HG02642 (cell line): ENCODE data around the gene AUP1.
"Not testable (repeated sequence)": the region's sequence is repeated elsewhere in the genome, so short reads cannot be mapped to it uniquely, and the experiment has no call there.

Experiments used
- ATAC-seq: cut with Tn5 transposase; IDR thresholded peaks from one replicate; pipeline ENCODE4 v1.9.1; 2021; ENCODE audit warnings: mild to moderate bottlenecking; ENCODE audit not compliant: unreplicated experiment, poor library complexity

Gene AUP1

GRCh38 chr2:74500578-74500946 lies 28.9 kb downstream of the AUP1 start:
- no peak for ATAC-seq

- ATAC-seq: no peak
Measured at GRCh38 chr2:74499940-74500577, 29.4 kb downstream of the AUP1 start.

GRCh38 chr2:74499267-74499939 lies 30.1 kb downstream of the AUP1 start, which contains the start of gene LBX2:
Gene LBX2, minus strand, starts transcription at chr2:74499603. Its CDS starts 66 bp downstream, at chr2:74499537.
- no peak for ATAC-seq

- ATAC-seq: no peak
Measured at GRCh38 chr2:74498500-74499266, 30.8 kb downstream of the AUP1 start.

GRCh38 chr2:74497777-74498499 lies 31.6 kb downstream of the AUP1 start:
- ATAC-seq: no peak

- no peak for ATAC-seq
Measured at GRCh38 chr2:74496997-74497776, 32.3 kb downstream of the AUP1 start.

GRCh38 chr2:74495440-74495839 lies 34.1 kb downstream of the AUP1 start:
- no peak for ATAC-seq

GRCh38 chr2:74493546-74493945 lies 36.0 kb downstream of the AUP1 start:
- no peak for ATAC-seq

- ATAC-seq: no peak
Measured at GRCh38 chr2:74491648-74492544, 37.6 kb downstream of the AUP1 start.

GRCh38 chr2:74489906-74490305 lies 39.6 kb downstream of the AUP1 start:
- ATAC-seq: no peak

GRCh38 chr2:74488643-74489481 lies 40.6 kb downstream of the AUP1 start:
- no peak for ATAC-seq

GRCh38 chr2:74486141-74486540 lies 43.4 kb downstream of the AUP1 start:
- ATAC-seq: no peak

- ATAC-seq: not testable (repeated sequence)
Measured at GRCh38 chr2:74483675-74484164, 45.8 kb downstream of the AUP1 start.

- ATAC-seq: peak; percentile 90
Measured at GRCh38 chr2:74482801-74483674, 46.5 kb downstream of the AUP1 start, which contains the start of the genes CCDC142 and TTC31. Gene CCDC142, minus strand, starts transcription at chr2:74482998. Its CDS starts 161 bp downstream, at chr2:74482837. Gene TTC31, plus strand, starts transcription at chr2:74483081. Its CDS starts 15 bp downstream, at chr2:74483096.

GRCh38 chr2:74481961-74482800 lies 47.3 kb downstream of the AUP1 start:
- ATAC-seq: peak; percentile 43

GRCh38 chr2:74481431-74481830 lies 48.1 kb downstream of the AUP1 start:
- ATAC-seq: no peak
